ENCODE results near the gene CTNND2. TPM values are rescaled to one million over a fixed set of nuclear protein-coding genes. Genes with fewer than 3 reads are reported as not detected.

CTNND2 gene
- total and polyA plus RNA-seq, 10 of the 15 experiments (the other 5 are each of a cell fraction or from before 2014, with no cell fraction given), result 0.02 to 0.16 (median 0.04) TPM; not detected in 7

DNA sequence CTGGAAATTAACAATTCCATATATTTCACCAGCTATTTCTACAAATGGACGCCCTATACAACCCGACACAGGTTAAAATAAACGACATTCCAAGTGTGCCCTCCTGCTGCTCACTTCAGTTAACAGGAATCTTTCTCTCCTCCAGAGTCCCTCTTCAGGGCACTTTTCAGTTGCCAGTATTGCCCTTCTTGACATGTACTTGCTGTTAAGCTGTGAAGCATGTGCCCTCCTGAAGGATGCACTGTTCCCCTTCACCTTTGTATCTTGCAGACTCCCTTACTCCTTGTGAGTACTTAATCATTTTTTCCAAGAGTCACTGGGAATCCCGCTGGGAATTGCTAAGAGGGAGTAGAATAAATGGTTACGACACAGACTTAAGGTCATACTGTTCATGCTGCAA, 364.1 kb downstream of the CTNND2 start:
- no peaks in the 10 kb centered on the region for H3K9me3 ChIP-seq (replicated peaks; ENCODE audit: control insufficient read depth, insufficient read depth, low read length)
- ATAC-seq (no peak), FAIRE-seq (no peak), DNase-seq (ENCODE audit: low read depth, low spot score) (no peak)
- H3K79me2 ChIP-seq (ENCODE audit: control insufficient read depth, insufficient read depth, low read length), result no peaks in the 10 kb centered on the region
- ChIA-PET SMC1A (ENCODE audit: uncharacterized antibody, unreplicated experiment) (no interaction called here), POLR2A (no interaction called here), CTCF (no interaction called here), RAD21 (ENCODE audit: unreplicated experiment) (no interaction called here)
- no peaks in the 10 kb centered on the region for H3K4me1 ChIP-seq (ENCODE audit: control insufficient read depth, insufficient read depth, low read length)
- intact Hi-C loops (cut with micrococcal nuclease; ENCODE audit: unreplicated experiment), result no loop called here
- in situ Hi-C loops (cut with MboI), result no loop called here
- no peak overlapping the region for H3K9ac ChIP-seq (ENCODE audit: control insufficient read depth, insufficient read depth, low read length)
- H3K4me2 ChIP-seq (ENCODE audit: control insufficient read depth, insufficient read depth), result no peak overlapping the region
- no peak overlapping the region for H3K4me3 ChIP-seq
- BruUV-seq (replicated peaks), result no TSS peak
- no peaks in the 10 kb centered on the region for H3K36me3 ChIP-seq (ENCODE audit: control insufficient read depth in 2 of 2, insufficient read depth in 2 of 2, low read length in 1 of 2)
- 25% methylated on average over 5 of the region's 5 CpGs for WGBS (ENCODE audit: insufficient coverage, insufficient replicate concordance, low lambda C conversion rate, missing lambda C conversion rate)
- H2AFZ ChIP-seq (ENCODE audit: control insufficient read depth, low read depth, low read length), result no peak overlapping the region
- no peak overlapping the region for H3K27ac ChIP-seq (ENCODE audit: control insufficient read depth, insufficient read depth)
- no peaks in the 10 kb centered on the region for H3K27me3 ChIP-seq (replicated peaks in 1 of 2; ENCODE audit: control insufficient read depth in 2 of 2, insufficient read depth in 2 of 2, low read length in 1 of 2)
- H4K20me1 ChIP-seq (ENCODE audit: control insufficient read depth, insufficient read depth), result no peaks in the 10 kb centered on the region
- TF ChIP-seq SKIL (IDR thresholded peaks at IDR 0.05; ENCODE audit: low read depth, poor library complexity, severe bottlenecking), result no peak

GRCh38 chr5:11531811-11532555, 372.3 kb downstream of the CTNND2 start:
- no peaks in the 10 kb centered on the region for H3K4me1 ChIP-seq (ENCODE audit: control insufficient read depth, insufficient read depth, low read length)
- FAIRE-seq (no peak), ATAC-seq (no peak), DNase-seq (ENCODE audit: low read depth, low spot score) (no peak)
- H3K27ac ChIP-seq (ENCODE audit: control insufficient read depth, insufficient read depth), result no peak overlapping the region
- H3K27me3 ChIP-seq (replicated peaks in 1 of 2; ENCODE audit: control insufficient read depth in 2 of 2, insufficient read depth in 2 of 2, low read length in 1 of 2), result no peaks in the 10 kb centered on the region
- ChIA-PET RAD21 (ENCODE audit: unreplicated experiment) (no interaction called here), POLR2A (no interaction called here), CTCF (no interaction called here), SMC1A (ENCODE audit: uncharacterized antibody, unreplicated experiment) (no interaction called here)
- no peaks in the 10 kb centered on the region for H3K79me2 ChIP-seq (ENCODE audit: control insufficient read depth, insufficient read depth, low read length)
- H4K20me1 ChIP-seq (ENCODE audit: control insufficient read depth, insufficient read depth), result no peaks in the 10 kb centered on the region
- H3K9ac ChIP-seq (ENCODE audit: control insufficient read depth, insufficient read depth, low read length), result no peak overlapping the region
- intact Hi-C loops (cut with micrococcal nuclease; ENCODE audit: unreplicated experiment) (no loop called here), in situ Hi-C loops (cut with MboI) (no loop called here)
- no peaks in the 10 kb centered on the region for H3K36me3 ChIP-seq (ENCODE audit: control insufficient read depth in 2 of 2, insufficient read depth in 2 of 2, low read length in 1 of 2)
- no peaks in the 10 kb centered on the region for H3K9me3 ChIP-seq (replicated peaks; ENCODE audit: control insufficient read depth, insufficient read depth, low read length)
- H3K4me2 ChIP-seq (ENCODE audit: control insufficient read depth, insufficient read depth), result no peak overlapping the region
- H2AFZ ChIP-seq (ENCODE audit: control insufficient read depth, low read depth, low read length), result no peak overlapping the region
- BruUV-seq (replicated peaks), result no TSS peak
- 24% methylated on average over 4 of the region's 4 CpGs for WGBS (ENCODE audit: insufficient coverage, insufficient replicate concordance, low lambda C conversion rate, missing lambda C conversion rate)
- no peak overlapping the region for H3K4me3 ChIP-seq
- no peak for TF ChIP-seq KAT2A (conservative IDR thresholded peaks at IDR 0.05; ENCODE audit: control insufficient read depth, low read depth, low read length)
- no peak for TF ChIP-seq CBX5 (IDR thresholded peaks at IDR 0.05; ENCODE audit: low read depth)
- TF ChIP-seq LARP7 (IDR thresholded peaks at IDR 0.05), result no peak
- no peak for TF ChIP-seq ZNF687 (IDR thresholded peaks at IDR 0.05)
- no peak for TF ChIP-seq ZNF207 (IDR thresholded peaks at IDR 0.05; ENCODE audit: borderline replicate concordance)
- no peak for TF ChIP-seq SREBF1 (IDR thresholded peaks at IDR 0.05; ENCODE audit: low read length)
- TF ChIP-seq JUND (IDR thresholded peaks at IDR 0.05; ENCODE audit: low read depth, low read length), result no peak
- TF ChIP-seq SMAD1 (IDR thresholded peaks at IDR 0.05; ENCODE audit: low read depth, partially characterized antibody), result no peak
- no peak for TF ChIP-seq MEF2B (IDR thresholded peaks at IDR 0.05; ENCODE audit: partially characterized antibody, poor library complexity, severe bottlenecking)
- no peak for TF ChIP-seq NRF1 (conservative IDR thresholded peaks at IDR 0.05; ENCODE audit: low read depth, low read length)
- no peak for TF ChIP-seq FOXK2 (IDR thresholded peaks at IDR 0.05)

Data from GM12878 (cell line).